GM12891 (cell line): ENCODE results near the gene PASK.

Experiments
- POLR2A ChIP-seq: IDR thresholded peaks from 2 replicates; pipeline ENCODE4 v1.6.1; 2011; ENCODE audit warnings: low read depth, low read length, control low read depth
- POLR2AphosphoS5 ChIP-seq: IDR thresholded peaks from 2 replicates; pipeline ENCODE4 v1.6.1; 2011; ENCODE audit warnings: low read depth, low read length, control low read depth
- SPI1 ChIP-seq: IDR thresholded peaks from 2 replicates; pipeline ENCODE4 v1.6.1; 2011; ENCODE audit warnings: low read depth, low read length, control low read depth
- TAF1 ChIP-seq: IDR thresholded peaks from 2 replicates; pipeline ENCODE4 v1.6.1; 2011; ENCODE audit warnings: low read depth, low read length, control low read depth

DNA sequence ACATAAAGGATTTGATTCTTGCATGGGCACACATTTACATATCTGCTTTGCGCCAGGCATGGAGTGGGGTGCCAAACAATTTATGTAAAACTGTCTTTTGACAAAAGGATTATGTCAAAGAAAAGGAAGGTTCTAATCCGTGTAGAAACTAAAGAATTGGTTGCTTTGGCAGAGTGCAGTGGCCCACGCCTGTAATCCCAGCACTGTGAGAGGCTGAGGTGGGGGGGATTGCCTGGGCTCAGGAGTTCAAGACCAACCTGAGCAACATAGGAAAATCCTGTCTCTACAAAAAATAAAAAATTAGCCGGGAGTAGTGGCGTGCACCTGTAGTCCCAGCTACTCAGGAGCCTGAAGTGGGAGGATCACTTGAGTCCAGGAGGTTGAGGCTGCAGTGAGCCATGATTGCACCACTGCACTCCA, 46.1 kb downstream of the PASK start:
- TF ChIP-seq SPI1 (no peak), TAF1 (no peak), POLR2AphosphoS5 (no peak), POLR2A (no peak)
